SU-DHL-6 (cell line): Measurements from ENCODE around the gene ST3GAL4.

ENCODE experiments used
- H2AFZ ChIP-seq: fragments of 200-600 bp; sonication (generic); 2 replicates; pipeline ENCODE4 v1.6.1; 2014; ENCODE audit warnings: low read depth, mild to moderate bottlenecking, moderate library complexity, mixed read lengths, antibody characterized with exemption, low read length; ENCODE audit not compliant: severe bottlenecking
- H3F3A ChIP-seq: fragments of 200-600 bp; shearing (Covaris generic); 2 replicates; pipeline ENCODE4 v1.6.0; 2016; ENCODE audit warnings: antibody characterized with exemption, mild to moderate bottlenecking; ENCODE audit not compliant: insufficient read depth
- H3K27ac ChIP-seq: fragments of 200-600 bp; sonication (generic); 2 replicates; pipeline ENCODE4 v1.5.1; 2016; ENCODE audit warnings: low read depth, mild to moderate bottlenecking, low read length, moderate library complexity, mixed read lengths
- H3K27me3 ChIP-seq: fragments of 200-600 bp; sonication (generic), shearing (Covaris generic); 2 replicates; pipeline ENCODE4 v1.6.0; 2014; ENCODE audit warnings: mild to moderate bottlenecking, low read length
- H3K36me3 ChIP-seq: fragments of 200-600 bp; sonication (generic); 2 replicates; pipeline ENCODE4 v1.6.1; 2014; ENCODE audit warnings: mild to moderate bottlenecking, low read length, mixed read lengths
- H3K4me2 ChIP-seq: fragments of 300-600, 200-600 bp; shearing (Covaris generic), sonication (generic); 2 replicates; pipeline ENCODE4 v1.6.0; 2014; ENCODE audit warnings: low read length, low read depth, mild to moderate bottlenecking; ENCODE audit not compliant: poor library complexity, severe bottlenecking
- H3K4me3 ChIP-seq: fragments of 200-600 bp; sonication (generic); 2 replicates; pipeline ENCODE4 v1.5.1; 2014; ENCODE audit warnings: antibody characterized with exemption, low read length, mild to moderate bottlenecking, mixed read lengths; ENCODE audit not compliant: insufficient read depth, poor library complexity, severe bottlenecking
- H3K79me2 ChIP-seq: fragments of 200-600 bp; sonication (generic); 2 replicates; pipeline ENCODE4 v1.6.1; 2014; ENCODE audit warnings: mild to moderate bottlenecking, low read length, moderate library complexity; ENCODE audit not compliant: insufficient read depth
- H3K9ac ChIP-seq: fragments of 200-600 bp; sonication (generic); 2 replicates; pipeline ENCODE4 v1.7.0; 2014; ENCODE audit warnings: mild to moderate bottlenecking, low read length
- H3K9me2 ChIP-seq: fragments of 200-600 bp; sonication (generic); replicated peaks from 2 replicates; pipeline ENCODE4 v1.6.1; 2014; ENCODE audit warnings: low read length; ENCODE audit not compliant: insufficient read depth
- H3K9me3 ChIP-seq: fragments of 200-600 bp; sonication (generic); 2 replicates; pipeline ENCODE4 v1.6.1; 2014; ENCODE audit warnings: low read length, mixed read lengths; ENCODE audit not compliant: insufficient read depth
- H4K20me1 ChIP-seq: fragments of 200-600 bp; sonication (generic); 2 replicates; pipeline ENCODE4 v1.6.1; 2014; ENCODE audit warnings: low read depth, mild to moderate bottlenecking, antibody characterized with exemption, low read length, moderate library complexity, mixed read lengths
- CTCF ChIP-seq: fragments of 200-600 bp; sonication (generic); IDR thresholded peaks from one replicate; pipeline ENCODE4 v1.5.1; 2017; ENCODE audit warnings: antibody characterized with exemption, mild to moderate bottlenecking, low read length, moderate library complexity; ENCODE audit not compliant: insufficient read depth, poor library complexity, severe bottlenecking
- EZH2phosphoT487 ChIP-seq: fragments of 200-600 bp; sonication (generic), shearing (Covaris generic); conservative IDR thresholded peaks from 2 replicates; pipeline ENCODE4 v1.6.1; 2018; ENCODE audit warnings: mild to moderate bottlenecking, antibody characterized with exemption, low read length, moderate library complexity, mixed read lengths

ST3GAL4 gene

GRCh38 chr11:126336138-126336541 is 19.3 kb upstream of the ST3GAL4 start:
- H4K20me1 ChIP-seq: no peaks in the 10 kb centered on the region
- H3K27ac ChIP-seq: no peak overlapping the region
- H3K9ac ChIP-seq: no peak overlapping the region
- no peaks in the 10 kb centered on the region for H3K9me2 ChIP-seq
- no peaks in the 10 kb centered on the region for H3K36me3 ChIP-seq
- H3F3A ChIP-seq: no peaks in the 10 kb centered on the region
- H3K27me3 ChIP-seq: no peaks in the 10 kb centered on the region
- H3K9me3 ChIP-seq: no peaks in the 10 kb centered on the region
- H3K4me3 ChIP-seq: no peak overlapping the region
- TF ChIP-seq CTCF: no peak
- no peak for TF ChIP-seq EZH2phosphoT487
- no peaks in the 10 kb centered on the region for H3K79me2 ChIP-seq
- no peak overlapping the region for H2AFZ ChIP-seq
- no peak overlapping the region for H3K4me2 ChIP-seq

- Histone ChIP-seq H3K9me2 (no peaks in the 10 kb centered on the region), H3F3A (no peaks in the 10 kb centered on the region), H3K27ac (no peak overlapping the region), H3K9me3 (no peaks in the 10 kb centered on the region), H2AFZ (no peak overlapping the region), H3K4me3 (no peak overlapping the region), H3K4me2 (no peak overlapping the region), H4K20me1 (no peaks in the 10 kb centered on the region), H3K79me2 (no peaks in the 10 kb centered on the region), H3K36me3 (no peaks in the 10 kb centered on the region), H3K27me3 (no peaks in the 10 kb centered on the region), H3K9ac (no peak overlapping the region)
- no peak for TF ChIP-seq CTCF
- TF ChIP-seq EZH2phosphoT487: no peak
Measured at GRCh38 chr11:126336671-126337101, 18.8 kb upstream of the ST3GAL4 start.

- Histone ChIP-seq H3K36me3 (no peaks in the 10 kb centered on the region), H3F3A (no peaks in the 10 kb centered on the region), H3K9me2 (no peaks in the 10 kb centered on the region), H3K27ac (no peak overlapping the region), H3K27me3 (no peaks in the 10 kb centered on the region), H2AFZ (no peak overlapping the region), H3K9me3 (no peaks in the 10 kb centered on the region), H3K4me3 (no peak overlapping the region), H3K9ac (no peak overlapping the region), H3K79me2 (no peaks in the 10 kb centered on the region), H4K20me1 (no peaks in the 10 kb centered on the region), H3K4me2 (no peak overlapping the region)
- TF ChIP-seq CTCF (no peak), EZH2phosphoT487 (no peak)
Measured at GRCh38 chr11:126337126-126337473, 18.4 kb upstream of the ST3GAL4 start.
